H1 (cell line): Measurements from ENCODE around the gene TSC2. TPM values are rescaled to one million over a fixed set of nuclear protein-coding genes. Genes with fewer than 3 reads are reported as not detected.

Experiments
- BACH1 ChIP-seq: IDR thresholded peaks from 2 replicates; pipeline ENCODE4 v1.6.1; 2012; ENCODE audit warnings: low read length, improper control_type of control experiment
- CBX5 ChIP-seq: fragments of 300-800, 300-1000 bp; sonication (generic); IDR thresholded peaks from 2 replicates; pipeline ENCODE4 v1.7.1; 2016; ENCODE audit warnings: antibody characterized with exemption, low read length, low read depth
- KDM5A ChIP-seq: fragments of 200-600 bp; IDR thresholded peaks from 2 replicates; pipeline ENCODE4 v1.7.1; 2012; ENCODE audit warnings: mild to moderate bottlenecking, low read length, inconsistent platforms, mixed read lengths
- NRF1 ChIP-seq: IDR thresholded peaks from 2 replicates; pipeline ENCODE4 v1.6.1; 2011; ENCODE audit warnings: mild to moderate bottlenecking, low read depth, low read length, improper control_type of control experiment
- RBBP5 ChIP-seq: IDR thresholded peaks from 2 replicates; pipeline ENCODE4 v1.7.1; 2012; ENCODE audit warnings: low read depth, mild to moderate bottlenecking, inconsistent platforms, low read length, moderate library complexity, borderline replicate concordance
- SP4 ChIP-seq: IDR thresholded peaks from 2 replicates; pipeline ENCODE4 v1.6.1; 2012; ENCODE audit warnings: low read length, inconsistent platforms
- TEAD4 ChIP-seq: IDR thresholded peaks from 2 replicates; pipeline ENCODE4 v1.6.1; 2012; ENCODE audit warnings: low read depth, low read length, inconsistent platforms, mixed read lengths
- polyA plus RNA-seq, 7 experiments: library from polyadenylated mRNA; depleted of rRNA in 3 of 7; stranded (reverse) in 5 of 7; unstranded in 2 of 7; fragments of >200 nt in 5 of 7; fragments of 200-250 nt in 2 of 7; gene quantifications; 1 replicate in 5 of 7; 2 replicates in 1 of 7; 4 replicates in 1 of 7; pipeline versions ENCODE4 v1.2.1 to v1.2.3, GENCODE V29; 2011 to 2013; ENCODE audit warnings: missing spikeins in 2 of 7, mixed read lengths in 2 of 7
- total RNA-seq: library from RNA; stranded (reverse); fragmentation: NEBNext Ultra II Directional; extraction: Animal tissue kit (Norgen Biotek cat#: 25700); gene quantifications from 2 replicates; pipeline ENCODE4 v1.2.1, GENCODE V29; 2021
- TF ChIP-seq, protein P1 (sequence below), 3 experiments: IDR thresholded peaks; 1 replicate in 2 of 3; 2 replicates in 1 of 3; pipeline versions ENCODE4 v1.5.1 to v1.6.1; 2011; ENCODE audit warnings: low read length in 3 of 3, mild to moderate bottlenecking in 3 of 3, inconsistent platforms in 2 of 3, low read depth in 1 of 3, moderate library complexity in 1 of 3; ENCODE audit not compliant: insufficient read depth in 1 of 3; ENCODE audit errors: control extremely low read depth in 1 of 3

TSC2 gene
- total and polyA plus RNA-seq, 2 of the 8 experiments (the other 6 are each of a cell fraction or from before 2014, with no cell fraction given): 65.9 to 96.6 TPM

DNA sequence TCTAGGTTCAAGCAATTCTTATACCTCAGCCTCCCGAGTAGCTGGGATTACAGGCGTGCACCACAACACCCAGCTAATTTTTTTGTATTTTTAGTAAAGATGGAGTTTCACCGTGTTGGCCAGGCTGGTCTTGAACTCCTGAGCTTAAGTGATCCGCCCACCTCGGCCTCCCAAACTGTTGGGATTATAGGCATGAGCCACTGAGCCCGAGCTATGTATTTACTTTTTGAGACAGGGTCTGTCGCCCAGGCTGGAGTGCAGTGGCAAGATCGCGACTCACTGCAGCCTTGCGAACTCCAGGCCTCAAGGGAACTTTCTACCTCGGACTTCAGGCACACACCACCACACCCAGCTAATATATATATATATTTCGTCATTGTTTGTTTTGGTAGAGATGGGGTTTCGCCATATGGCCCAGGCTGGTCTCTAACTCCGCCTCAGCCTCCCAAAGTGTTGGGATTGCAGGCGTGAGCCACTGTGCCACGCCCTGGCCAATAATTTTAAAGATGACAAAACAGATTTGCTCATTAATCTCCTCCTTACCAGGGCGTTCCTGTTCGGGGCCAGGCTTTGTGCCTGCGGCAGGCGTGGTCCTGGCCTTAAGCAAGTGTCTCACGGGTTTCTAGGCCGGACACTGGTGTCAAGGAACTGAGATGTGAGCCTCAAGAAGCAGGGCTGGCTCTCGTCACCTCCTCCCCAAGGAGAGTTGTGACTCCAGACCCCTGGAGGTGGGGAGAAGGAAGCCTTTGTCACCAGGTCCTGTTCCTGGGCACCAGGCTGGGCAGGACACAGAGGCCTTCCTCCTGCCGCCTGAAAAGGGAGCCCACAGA lies 32.5 kb upstream of the TSC2 start (continued):
- TF ChIP-seq, protein P1, sequence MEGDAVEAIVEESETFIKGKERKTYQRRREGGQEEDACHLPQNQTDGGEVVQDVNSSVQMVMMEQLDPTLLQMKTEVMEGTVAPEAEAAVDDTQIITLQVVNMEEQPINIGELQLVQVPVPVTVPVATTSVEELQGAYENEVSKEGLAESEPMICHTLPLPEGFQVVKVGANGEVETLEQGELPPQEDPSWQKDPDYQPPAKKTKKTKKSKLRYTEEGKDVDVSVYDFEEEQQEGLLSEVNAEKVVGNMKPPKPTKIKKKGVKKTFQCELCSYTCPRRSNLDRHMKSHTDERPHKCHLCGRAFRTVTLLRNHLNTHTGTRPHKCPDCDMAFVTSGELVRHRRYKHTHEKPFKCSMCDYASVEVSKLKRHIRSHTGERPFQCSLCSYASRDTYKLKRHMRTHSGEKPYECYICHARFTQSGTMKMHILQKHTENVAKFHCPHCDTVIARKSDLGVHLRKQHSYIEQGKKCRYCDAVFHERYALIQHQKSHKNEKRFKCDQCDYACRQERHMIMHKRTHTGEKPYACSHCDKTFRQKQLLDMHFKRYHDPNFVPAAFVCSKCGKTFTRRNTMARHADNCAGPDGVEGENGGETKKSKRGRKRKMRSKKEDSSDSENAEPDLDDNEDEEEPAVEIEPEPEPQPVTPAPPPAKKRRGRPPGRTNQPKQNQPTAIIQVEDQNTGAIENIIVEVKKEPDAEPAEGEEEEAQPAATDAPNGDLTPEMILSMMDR (IDR thresholded peaks at IDR 0.05; ENCODE audit: control extremely low read depth in 1 of 3, insufficient read depth in 1 of 3, low read depth in 1 of 3, low read length in 3 of 3): no peak
- no peak for TF ChIP-seq TEAD4
- no peak for TF ChIP-seq NRF1
- no peak for TF ChIP-seq KDM5A
- TF ChIP-seq RBBP5: no peak
- TF ChIP-seq SP4: no peak
- no peak for TF ChIP-seq BACH1
- no peak for TF ChIP-seq CBX5
- TF ChIP-seq, all 59 proteins: peak for 0
